ENCODE results near the gene SHC3.

Gene SHC3

DNA sequence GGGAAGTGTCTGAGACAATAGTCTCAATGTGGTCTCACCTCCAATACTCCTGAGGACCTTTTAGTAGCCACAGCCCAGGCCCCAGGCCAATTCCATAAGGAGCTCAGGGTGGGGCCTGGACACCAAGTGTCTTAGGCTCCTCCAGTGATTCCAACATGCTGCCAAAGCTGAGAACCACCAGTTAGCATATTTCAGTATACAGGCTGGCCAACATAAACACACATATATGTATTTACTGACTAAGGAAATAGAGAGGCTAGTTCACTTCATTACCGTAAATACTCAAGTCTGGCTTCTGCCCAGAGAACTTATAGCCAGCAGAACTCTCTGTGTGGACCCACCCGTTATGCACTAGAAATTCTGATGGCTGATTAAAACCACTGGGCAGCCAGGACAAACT lies 163.3 kb downstream of the SHC3 start:
- DNase-seq: no peak

DNA sequence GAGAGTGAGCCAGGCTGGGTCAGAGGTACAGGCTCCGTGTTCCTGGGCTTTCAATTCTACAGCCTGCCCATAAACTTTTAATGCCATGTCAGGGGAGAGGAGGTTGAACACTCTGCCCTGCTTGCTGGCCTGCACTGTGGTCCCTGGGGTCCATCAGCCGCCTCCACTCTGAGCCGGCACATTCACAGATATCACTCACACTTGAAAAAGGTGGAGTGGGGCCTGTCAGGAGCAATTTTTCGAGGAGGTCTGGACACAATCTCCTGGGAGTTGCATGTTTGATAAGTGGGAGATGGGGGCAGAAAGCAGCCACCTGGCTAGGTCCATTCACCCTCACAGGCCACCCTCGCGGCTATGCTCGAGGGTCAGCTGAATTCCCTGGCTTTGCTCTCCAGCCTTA lies 164.5 kb downstream of the SHC3 start:
- no peak for DNase-seq

GRCh38 chr9:89013660-89014059 lies 165.0 kb downstream of the SHC3 start:
- no peak for DNase-seq

GRCh38 chr9:89012294-89013042 lies 166.2 kb downstream of the SHC3 start:
- no peak for DNase-seq

- no peak for DNase-seq
Measured at GRCh38 chr9:89011683-89012082, 166.9 kb downstream of the SHC3 start.

DNA sequence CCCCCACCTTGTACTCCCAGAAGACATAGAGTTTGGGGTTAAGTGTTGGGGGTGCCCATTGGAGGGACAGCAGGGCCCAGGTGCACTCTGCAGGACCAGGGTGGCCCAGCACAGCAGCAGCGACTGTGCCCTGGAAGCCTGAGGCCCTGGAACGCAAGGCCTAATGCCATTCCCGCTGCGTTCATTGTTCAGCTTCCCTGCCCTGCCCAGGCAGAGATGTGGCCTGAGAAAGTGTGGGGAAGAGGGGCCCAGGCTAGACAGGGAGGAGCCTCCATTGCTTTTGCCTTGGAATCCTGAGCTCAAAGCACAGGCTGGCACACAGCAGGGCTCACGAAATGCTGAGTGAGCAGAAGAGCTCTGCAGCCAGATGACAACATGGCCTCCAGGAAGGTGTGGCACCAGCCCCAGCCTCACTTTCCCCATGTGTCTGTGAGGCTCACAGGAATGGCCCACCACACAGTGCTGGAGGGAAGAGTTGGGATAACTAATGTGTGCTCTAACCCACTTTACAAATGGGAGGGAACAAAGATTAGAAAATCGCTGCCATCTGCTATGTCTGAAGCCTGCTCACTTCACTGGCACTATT lies 168.0 kb downstream of the SHC3 start:
- DNase-seq: peak in 1 of 2 experiments; percentile 22

DNA sequence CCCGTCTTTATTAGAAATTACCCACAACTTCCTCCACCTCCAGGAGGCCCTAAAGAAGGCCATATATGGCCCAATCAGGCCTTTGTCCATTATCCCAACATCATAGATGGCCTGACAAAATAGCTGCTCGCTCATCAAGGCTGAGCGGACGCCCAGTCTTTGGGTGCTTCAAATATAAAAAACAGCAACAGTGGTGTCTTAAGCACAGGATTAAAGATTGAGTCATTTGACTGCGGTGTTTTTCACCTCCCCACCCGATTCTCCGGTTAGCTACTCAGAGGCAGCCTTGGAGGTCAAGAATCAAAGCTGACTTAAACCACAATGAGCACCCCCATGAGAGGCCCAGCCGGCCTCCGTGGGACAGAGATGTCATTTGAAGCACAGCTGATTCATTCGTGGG lies 168.6 kb downstream of the SHC3 start:
- no peak for DNase-seq

DNA sequence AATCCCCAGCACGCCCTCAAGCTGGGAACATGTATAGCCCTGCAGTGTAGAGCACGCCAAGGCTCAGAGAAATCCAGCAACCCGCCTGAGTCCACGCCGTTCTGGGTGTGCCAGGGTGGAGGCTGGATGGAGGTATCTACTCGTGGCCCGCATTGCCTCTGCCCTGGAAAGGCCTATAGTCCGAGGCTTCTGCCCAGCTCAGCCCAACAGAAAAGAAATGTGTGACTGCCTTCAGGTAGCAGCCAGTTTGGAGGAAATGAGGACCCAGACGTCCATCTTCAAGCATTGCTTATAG lies 169.1 kb downstream of the SHC3 start:
- no peak for DNase-seq

DNA sequence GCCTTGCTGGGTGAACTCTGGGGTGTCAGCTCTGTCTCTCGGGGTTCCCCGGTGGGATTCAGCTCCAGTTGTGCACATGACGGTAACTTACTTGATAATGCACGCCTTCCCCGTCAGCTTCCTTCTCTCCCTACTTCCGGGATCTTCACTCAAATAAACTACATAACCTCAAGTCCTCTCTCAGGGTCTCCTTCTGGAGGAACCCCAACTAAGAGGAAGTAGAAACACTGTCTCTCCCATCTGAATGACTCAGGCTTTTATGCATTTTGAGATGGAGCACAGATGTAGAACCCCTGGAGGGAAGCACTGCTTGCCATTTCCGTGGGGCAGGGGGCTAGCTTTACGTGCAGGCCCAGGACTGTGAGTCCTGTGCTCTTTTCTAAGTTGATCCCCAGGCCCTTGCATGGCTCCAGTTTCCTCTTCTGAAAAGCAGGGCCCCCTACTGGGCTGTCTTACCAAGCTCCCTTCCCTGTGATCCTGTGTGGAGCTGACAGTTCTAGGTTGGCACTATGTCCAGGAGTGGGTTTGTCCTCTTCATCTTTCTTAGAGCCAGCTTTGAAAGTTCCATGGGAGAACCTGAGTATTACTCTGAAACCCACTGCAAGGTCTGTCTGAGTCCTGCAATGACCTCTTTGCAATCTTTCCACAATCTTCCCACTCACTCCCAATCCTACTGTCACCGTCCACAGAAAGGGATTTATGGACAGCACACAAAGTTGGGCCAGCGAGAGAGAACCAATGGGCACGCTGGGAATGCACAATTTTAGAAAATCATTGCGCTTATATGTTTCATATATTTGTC lies 169.7 kb downstream of the SHC3 start:
- peak in 1 of 2 experiments; percentile 14 for DNase-seq

- peak in 1 of 2 experiments; percentile 52 for DNase-seq
Measured at GRCh38 chr9:89008055-89008743, 170.4 kb downstream of the SHC3 start.

DNA sequence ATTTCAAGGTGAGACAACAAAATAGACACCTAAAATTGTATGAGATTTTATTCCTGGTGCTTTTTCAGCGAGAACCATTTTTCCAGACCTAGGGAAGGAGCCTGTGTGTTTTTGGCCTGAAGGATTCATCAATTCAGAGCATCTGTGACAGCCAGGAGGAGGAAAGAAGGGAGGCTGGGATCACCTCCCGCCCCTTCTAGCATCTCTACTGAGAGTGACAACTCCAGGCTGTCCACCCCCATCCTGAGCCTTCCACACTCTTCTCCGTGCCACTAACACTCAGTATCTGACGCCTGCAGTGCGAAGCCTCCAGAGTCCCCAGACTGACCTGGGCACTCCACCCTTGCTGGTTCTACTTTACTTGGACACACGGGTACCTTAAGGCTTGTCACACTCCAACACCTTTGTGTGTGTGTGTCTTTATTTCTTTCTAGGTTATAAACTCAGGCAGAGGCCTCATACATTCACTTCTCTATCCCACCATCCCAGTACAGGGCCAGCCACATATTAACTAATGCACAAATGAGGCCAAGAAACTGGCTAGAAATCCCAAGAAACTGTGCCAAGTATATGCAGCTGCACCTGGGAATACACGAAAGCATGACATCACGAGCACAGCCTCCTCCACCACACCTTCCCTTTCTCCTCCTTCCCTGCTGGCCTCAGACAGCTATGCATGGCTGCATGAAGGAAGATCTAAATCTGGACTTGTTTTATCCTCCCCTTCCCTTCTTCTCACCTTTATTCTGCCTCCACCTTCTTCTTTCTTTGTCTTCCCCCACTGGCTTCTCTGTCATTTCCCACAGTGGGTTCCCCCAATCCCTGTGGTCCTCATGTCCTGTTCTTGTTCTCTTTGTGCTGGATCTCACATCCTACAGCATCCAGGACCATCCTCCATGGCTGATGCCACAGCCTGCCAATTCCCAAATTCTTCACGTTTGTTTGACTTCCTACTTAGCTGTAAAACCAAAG lies 171.3 kb downstream of the SHC3 start:
- no peak for DNase-seq

- DNase-seq: no peak
Measured at GRCh38 chr9:89006267-89006666, 172.4 kb downstream of the SHC3 start.

DNA sequence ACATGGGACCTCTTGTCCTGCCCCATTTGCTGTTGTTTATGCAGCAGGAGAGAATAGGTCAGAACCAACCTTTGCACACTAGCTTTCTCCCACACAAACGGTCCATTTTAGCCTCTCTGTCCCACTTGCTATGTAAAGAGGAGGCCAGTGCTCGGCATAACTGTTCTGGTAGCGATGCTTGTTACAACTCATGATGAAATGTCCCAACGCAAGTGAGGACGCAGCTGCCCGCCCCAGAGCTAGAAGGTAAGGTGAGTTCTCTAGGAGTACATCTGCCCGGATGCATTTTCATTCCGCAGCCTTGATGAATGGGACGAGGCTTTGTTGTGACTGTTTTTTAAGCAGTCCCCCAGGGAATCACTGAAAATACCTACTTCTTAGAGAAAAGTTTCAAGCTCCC lies 173.3 kb downstream of the SHC3 start:
- DNase-seq: no peak

GRCh38 chr9:89002987-89003386 lies 175.6 kb downstream of the SHC3 start:
- DNase-seq: no peak

GRCh38 chr9:89001917-89002540 lies 176.6 kb downstream of the SHC3 start:
- no peak for DNase-seq

GRCh38 chr9:89000973-89001916 lies 177.4 kb downstream of the SHC3 start:
- peak; percentile 51 to 72 for DNase-seq

- no peak for DNase-seq
Measured at GRCh38 chr9:89000371-89000781, 178.2 kb downstream of the SHC3 start.

- DNase-seq: no peak
Measured at GRCh38 chr9:88998911-88999310, 179.7 kb downstream of the SHC3 start.

GRCh38 chr9:88998503-88998902 lies 180.1 kb downstream of the SHC3 start:
- DNase-seq: peak in 1 of 2 experiments; percentile 5

GRCh38 chr9:88997646-88998045 lies 181.0 kb downstream of the SHC3 start:
- DNase-seq: no peak

GRCh38 chr9:88996921-88997235 lies 181.7 kb downstream of the SHC3 start:
- no peak for DNase-seq

All from NCI-H524 (cell line).